TTC549 (cell line): ENCODE results near the gene SIMC1.
"Not testable (repeated sequence)": the region's sequence is repeated elsewhere in the genome, so short reads cannot be mapped to it uniquely, and the experiment has no call there.

Experiments
- FAIRE-seq: peaks from 2 replicates; lab custom pipeline; 2012; peaks lifted over from hg19 to GRCh38; lab: Jason Lieb, UNC

The SIMC1 gene

GRCh38 chr5:176216393-176216916 lies 21.8 kb upstream of the SIMC1 start:
- FAIRE-seq: not testable (repeated sequence)

- not testable (repeated sequence) for FAIRE-seq
Observed at GRCh38 chr5:176217188-176217729, 21.0 kb upstream of the SIMC1 start.

GRCh38 chr5:176217764-176218163 lies 20.5 kb upstream of the SIMC1 start:
- FAIRE-seq: not testable (repeated sequence)

DNA sequence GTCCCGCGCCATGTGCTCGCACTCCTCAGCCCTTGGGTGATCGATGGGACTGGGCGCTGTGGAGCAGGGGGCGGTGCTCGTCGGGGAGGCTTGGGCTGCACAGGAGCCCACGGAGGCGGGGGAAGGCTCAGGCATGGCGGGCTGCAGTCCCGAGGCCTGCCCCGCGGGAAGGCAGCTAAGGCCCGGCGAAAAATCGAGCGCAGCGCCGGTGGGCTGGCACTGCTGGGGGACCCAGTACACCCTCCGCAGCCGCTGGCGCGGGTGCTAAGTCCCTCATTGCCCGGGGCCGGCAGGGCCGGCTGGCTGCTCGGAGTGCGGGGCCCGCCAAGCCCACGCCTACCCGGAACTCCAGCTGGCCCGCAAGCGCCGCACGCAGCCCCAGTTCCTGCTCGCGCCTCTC lies 16.2 kb upstream of the SIMC1 start:
- not testable (repeated sequence) for FAIRE-seq

DNA sequence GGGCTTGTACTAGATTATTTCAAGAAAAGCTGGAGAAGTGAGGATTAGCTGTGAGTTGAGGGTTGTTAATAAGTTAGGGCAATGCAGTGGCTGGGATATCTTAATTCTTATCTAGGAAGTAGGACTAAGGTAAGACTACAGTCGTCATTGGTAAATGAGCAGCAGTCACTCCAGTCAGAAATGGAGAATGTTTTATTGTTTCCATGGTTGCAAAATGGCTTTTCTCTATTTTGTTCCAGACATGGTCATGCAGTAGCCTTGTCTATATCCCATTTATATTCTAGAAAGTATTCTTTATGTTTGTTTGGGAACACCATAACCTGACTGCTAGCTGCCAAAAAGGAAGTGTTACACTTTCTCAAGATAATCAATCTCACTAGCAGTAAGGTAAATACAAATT lies 9.9 kb upstream of the SIMC1 start:
- FAIRE-seq: not testable (repeated sequence)

- not testable (repeated sequence) for FAIRE-seq
Observed at GRCh38 chr5:176233253-176233652, 5.0 kb upstream of the SIMC1 start.

GRCh38 chr5:176235155-176235554 lies 3.1 kb upstream of the SIMC1 start:
- FAIRE-seq: not testable (repeated sequence)

GRCh38 chr5:176238645-176239283 lies 540 bp downstream of the SIMC1 start:
- FAIRE-seq: not testable (repeated sequence)

DNA sequence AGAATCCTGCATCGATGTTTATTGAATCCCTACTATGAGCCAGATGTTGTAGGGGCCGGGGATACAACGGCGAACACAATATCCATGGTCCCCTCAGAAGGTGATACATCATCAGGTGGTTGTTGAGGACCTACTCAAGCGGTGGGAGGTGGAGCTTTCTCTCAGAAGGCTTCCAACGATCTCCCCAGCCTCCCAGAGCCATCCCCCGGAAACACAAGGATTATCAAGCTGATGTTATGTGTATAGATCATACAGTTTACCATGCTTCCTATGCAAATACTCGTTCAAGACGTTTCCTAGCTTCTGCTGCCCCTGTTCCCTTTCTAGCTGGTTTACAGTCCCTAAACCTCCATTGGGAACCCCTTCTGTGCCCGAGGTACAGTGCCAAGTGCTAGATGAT lies 1.1 kb downstream of the SIMC1 start:
- not testable (repeated sequence) for FAIRE-seq

DNA sequence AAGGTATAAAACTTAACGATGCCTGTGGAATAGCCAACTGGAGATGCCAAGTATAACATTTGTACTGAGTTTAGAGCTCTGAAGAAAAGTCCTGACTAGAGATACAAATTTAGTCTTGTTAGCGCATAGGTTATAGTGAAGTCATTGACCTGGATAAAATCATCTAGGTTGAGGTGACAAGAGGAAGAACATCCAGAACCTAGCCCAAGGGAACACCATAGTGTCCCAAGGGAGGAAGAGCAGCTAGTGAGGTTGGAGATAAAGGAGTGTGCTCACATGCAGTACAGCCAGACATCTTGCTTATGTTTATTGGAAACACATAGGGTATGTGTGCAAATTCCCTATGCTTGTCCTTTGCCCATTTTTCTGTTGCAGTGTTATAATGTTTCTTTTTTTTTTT lies 6.1 kb downstream of the SIMC1 start:
- FAIRE-seq: not testable (repeated sequence)

GRCh38 chr5:176245074-176245473 lies 6.8 kb downstream of the SIMC1 start:
- FAIRE-seq: not testable (repeated sequence)

DNA sequence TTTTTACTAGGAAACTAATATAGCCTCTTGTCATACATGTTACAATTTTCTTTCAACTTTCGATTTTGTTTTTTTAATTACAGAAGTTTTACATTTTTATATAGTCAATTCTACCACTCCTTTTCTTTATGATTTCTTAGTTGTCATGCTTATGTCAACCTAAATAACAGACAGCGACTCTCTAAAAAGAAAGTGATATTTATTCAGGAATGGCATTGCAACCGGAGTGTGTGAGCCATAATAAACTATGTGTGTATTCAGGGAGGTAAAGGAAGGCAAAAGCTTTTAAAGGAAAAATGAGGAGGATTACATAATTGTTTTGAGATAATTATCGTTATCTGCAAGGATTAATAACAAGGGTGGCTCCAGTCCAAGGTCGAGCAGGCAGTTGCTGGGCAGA lies 7.3 kb downstream of the SIMC1 start:
- FAIRE-seq: not testable (repeated sequence)

- not testable (repeated sequence) for FAIRE-seq
Observed at GRCh38 chr5:176250691-176251090, 12.5 kb downstream of the SIMC1 start.

DNA sequence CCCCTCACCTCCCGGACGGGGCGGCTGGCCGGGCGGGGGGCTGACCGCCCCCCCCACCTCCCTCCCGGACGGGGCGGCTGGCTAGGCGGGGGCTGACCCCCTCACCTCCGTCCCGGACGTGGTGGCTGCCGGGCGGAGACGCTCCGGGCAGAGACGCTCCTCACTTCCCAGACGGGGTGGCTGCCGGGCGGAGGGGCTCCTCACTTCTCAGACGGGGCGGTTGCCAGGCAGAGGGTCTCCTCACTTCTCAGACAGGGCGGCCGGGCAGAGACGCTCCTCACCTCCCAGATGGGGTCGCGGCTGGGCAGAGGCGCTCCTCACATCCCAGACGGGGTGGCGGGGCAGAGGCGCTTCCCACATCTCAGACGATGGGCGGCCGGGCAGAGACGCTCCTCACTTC lies 13.9 kb downstream of the SIMC1 start:
- FAIRE-seq: not testable (repeated sequence)

GRCh38 chr5:176253370-176254065 lies 15.3 kb downstream of the SIMC1 start:
- not testable (repeated sequence) for FAIRE-seq

DNA sequence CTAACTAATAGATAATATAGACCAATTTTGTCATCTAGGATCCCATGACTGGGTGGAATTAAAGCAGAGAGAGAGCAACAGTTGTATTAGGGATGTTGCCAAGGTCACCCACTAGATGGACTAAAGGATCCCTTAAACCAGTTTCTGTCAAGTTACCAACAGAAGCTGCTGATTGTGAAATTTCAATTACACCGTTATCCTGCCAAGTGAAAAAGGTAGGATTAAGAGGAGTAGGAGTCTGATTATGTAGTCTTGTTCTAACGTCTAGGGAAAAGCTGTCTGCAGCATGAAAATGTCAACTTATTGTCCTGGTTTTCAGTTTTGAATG lies 15.8 kb downstream of the SIMC1 start:
- FAIRE-seq: not testable (repeated sequence)

DNA sequence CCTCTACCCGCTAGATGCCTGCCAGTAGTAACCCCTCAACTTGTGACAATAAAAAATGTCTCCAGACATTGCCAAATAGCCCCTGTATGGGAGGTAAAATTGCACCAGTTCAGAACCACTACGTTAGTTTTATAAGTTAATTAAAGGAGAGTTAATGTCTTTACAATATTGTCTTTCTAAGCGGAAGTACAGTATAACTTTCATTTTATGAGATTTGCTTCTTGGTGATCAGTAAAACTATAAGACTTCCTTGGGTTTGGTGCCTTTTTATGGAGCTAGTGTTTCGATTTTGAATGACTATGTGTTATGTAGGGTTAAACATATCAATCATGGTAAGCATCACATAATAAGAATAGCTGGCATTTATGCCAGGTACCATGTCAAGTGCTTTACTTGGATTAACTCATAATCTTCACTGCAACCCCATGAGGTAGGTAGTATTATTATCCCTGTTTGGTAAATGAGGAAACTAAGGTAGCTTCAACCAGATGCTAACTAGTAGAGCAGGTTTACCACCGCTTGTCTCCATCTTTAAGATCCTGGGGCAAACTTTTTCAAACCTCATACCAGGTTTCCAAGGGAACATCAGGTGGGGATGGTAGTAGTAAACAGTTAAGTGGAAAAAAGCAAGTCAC lies 19.8 kb downstream of the SIMC1 start:
- FAIRE-seq: not testable (repeated sequence)

DNA sequence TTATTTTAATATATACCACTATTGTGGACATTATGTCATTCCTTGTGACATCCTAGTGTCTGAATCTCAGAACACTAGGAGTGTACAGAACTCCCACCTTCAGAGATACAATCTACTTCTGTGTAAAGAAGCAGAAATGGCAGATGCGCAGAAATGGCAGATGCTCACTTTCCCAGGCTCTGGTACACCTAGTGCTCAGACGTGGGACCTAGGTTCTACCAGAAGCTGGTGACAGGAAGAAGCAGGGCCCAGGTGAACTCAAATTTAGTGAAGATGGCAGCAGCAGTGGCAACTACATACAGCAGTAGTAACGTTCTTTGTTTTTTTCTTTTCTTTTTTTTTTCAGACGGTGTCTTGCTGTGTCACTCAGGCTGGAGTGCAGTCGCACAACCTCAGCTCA lies 22.5 kb downstream of the SIMC1 start:
- FAIRE-seq: not testable (repeated sequence)

DNA sequence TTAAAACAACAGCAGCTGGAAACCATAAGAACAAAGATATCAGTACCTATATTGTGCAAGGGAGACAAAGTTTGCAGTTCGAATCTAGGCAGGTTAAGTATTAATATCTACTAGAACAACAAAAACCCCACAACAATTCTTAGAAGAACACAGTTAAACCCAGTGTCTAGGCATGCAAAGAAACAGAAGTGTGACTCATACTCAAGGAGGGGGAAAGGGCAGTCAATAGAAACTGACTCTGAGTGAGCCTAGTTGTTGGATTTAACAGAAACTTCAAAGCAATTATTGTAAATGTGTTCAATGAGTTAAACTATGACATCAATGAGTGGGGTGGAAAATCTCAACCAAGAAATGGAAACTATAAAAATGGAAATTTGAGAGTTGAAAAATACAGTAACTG lies 28.2 kb downstream of the SIMC1 start:
- FAIRE-seq: not testable (repeated sequence)

DNA sequence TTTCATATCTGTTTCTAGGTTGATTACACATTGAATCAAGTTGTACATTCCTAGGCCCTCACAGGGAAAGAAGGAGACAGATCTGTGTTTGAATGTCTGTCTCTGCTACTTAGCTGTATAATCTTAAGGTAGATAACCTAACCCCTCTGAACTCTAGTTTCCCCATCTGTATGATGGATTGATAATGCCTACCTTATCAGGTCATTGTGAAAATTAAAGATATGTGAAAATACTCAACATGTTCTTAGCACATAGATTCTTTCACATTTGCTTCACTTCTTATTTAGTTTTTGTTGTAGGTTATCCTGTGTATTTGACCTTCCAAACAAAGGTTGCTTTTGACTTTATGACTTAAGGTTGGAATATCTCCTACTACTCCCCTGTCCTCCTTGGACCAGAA lies 50.8 kb downstream of the SIMC1 start:
- FAIRE-seq: not testable (repeated sequence)

DNA sequence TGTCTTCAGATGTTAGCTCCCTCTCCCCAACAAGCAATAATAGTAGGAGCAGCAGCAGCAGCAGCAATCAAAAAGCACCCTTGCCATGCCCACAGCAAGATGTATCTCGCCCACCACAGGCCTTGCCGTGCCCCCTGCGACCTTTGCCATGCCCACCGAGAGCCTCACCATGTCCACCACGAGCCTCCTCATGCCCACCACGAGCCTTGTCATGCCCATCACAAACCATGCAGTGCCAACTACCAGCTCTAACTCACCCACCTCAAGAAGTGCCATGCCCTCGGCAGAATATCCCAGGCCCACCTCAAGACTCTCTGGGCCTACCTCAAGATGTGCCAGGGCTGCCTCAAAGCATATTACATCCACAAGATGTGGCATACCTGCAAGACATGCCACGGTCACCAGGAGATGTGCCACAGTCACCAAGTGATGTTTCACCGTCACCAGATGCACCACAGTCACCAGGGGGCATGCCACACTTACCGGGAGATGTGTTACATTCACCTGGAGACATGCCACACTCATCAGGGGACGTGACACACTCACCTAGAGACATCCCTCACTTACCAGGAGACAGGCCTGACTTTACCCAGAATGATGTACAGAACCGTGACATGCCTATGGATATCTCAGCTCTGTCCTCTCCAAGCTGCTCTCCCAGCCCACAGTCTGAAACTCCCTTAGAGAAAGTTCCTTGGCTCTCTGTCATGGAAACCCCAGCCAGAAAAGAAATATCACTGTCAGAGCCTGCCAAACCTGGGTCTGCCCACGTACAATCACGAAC lies 52.0 kb downstream of the SIMC1 start:
- not testable (repeated sequence) for FAIRE-seq

DNA sequence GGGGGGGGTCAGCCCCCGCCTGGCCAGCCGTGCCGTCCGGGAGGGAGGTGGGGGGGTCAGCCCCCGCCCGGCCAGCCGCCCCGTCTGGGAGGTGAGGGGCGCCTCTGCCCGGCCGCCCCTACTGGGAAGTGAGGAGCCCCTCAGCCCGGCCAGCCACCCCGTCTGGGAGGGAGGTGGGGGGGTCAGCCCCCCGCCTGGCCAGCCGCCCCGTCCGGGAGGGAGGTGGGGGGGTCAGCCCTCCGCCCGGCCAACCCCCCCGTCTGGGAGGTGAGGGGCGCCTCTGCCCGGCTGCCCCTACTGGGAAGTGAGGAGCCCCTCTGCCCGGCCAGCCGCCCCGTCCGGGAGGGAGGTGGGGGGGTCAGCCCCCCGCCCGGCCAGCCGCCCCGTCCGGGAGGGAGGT lies 67.1 kb downstream of the SIMC1 start:
- FAIRE-seq: not testable (repeated sequence)
